Measurements from ENCODE around the gene ZNF629. TPM values are rescaled to one million over a fixed set of nuclear protein-coding genes. Genes with fewer than 3 reads are reported as not detected.

Gene ZNF629
- total RNA-seq, 1 donor from 2014 or later = 22.8 TPM

DNA sequence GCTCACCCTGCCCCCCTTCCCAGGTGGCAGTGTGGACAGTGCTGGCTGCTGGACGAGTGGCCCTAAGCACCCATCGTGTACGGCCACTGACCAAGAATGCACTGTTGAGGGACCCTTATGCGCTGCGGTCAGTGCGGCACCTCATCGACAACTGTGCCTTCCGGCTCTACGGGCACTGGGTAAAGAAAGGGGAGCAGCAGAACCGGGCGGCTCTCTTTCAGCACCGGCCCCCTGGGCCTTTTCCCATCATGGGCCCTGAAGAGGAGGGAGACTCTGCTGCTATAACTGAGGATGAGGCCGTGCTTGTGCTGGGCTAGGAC lies 30.3 kb downstream of the ZNF629 start:
- Histone ChIP-seq H3K4me3 (ENCODE audit: low read depth, low read length) (no peak overlapping the region), H3K27me3 (ENCODE audit: control insufficient read depth, insufficient read depth, low read length) (no peaks in the 10 kb centered on the region), H3K36me3 (ENCODE audit: control insufficient read depth, insufficient read depth, low read length) (peaks cover 3% of the 10 kb centered on the region)
- TF ChIP-seq, protein P1, sequence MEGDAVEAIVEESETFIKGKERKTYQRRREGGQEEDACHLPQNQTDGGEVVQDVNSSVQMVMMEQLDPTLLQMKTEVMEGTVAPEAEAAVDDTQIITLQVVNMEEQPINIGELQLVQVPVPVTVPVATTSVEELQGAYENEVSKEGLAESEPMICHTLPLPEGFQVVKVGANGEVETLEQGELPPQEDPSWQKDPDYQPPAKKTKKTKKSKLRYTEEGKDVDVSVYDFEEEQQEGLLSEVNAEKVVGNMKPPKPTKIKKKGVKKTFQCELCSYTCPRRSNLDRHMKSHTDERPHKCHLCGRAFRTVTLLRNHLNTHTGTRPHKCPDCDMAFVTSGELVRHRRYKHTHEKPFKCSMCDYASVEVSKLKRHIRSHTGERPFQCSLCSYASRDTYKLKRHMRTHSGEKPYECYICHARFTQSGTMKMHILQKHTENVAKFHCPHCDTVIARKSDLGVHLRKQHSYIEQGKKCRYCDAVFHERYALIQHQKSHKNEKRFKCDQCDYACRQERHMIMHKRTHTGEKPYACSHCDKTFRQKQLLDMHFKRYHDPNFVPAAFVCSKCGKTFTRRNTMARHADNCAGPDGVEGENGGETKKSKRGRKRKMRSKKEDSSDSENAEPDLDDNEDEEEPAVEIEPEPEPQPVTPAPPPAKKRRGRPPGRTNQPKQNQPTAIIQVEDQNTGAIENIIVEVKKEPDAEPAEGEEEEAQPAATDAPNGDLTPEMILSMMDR (IDR thresholded peaks at IDR 0.05; ENCODE audit: insufficient read depth, low read length, poor library complexity, severe bottlenecking) = no peak
- DNase-seq (ENCODE audit: low read depth) = no peak

DNA sequence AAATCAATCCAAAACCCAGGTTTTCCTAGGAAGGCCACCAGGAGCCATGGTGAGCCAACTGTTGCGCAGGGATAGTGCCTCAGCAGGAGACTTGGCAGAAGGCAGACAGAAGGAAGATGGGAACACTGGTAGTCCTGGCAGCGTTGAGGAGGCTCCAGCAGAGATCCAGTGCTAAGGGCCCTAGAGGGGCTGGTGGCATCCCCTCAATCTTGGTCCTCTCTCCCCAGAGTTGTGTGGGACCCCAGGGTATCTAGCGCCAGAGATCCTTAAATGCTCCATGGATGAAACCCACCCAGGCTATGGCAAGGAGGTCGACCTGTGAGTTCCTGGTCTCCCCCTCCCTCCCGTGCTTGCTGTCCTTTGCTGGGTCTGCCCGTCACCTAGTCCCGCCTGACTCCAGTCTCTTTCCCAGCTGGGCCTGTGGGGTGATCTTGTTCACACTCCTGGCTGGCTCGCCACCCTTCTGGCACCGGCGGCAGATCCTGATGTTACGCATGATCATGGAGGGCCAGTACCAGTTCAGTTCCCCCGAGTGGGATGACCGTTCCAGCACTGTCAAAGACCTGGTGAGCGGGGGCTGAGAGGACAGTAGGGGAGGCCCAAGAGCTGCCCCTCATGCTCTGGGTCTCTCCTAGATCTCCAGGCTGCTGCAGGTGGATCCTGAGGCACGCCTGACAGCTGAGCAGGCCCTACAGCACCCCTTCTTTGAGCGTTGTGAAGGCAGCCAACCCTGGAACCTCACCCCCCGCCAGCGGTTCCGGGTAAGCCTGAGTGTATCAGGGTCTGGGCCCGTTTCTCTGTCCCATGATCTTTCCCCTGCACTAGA lies 30.8 kb downstream of the ZNF629 start:
- TF ChIP-seq, protein P1 (IDR thresholded peaks at IDR 0.05; ENCODE audit: insufficient read depth, low read length, poor library complexity, severe bottlenecking) = no peak
- DNase-seq (ENCODE audit: low read depth) = no peak
- no peak overlapping the region for H3K4me3 ChIP-seq (ENCODE audit: low read depth, low read length)
- H3K27me3 ChIP-seq (ENCODE audit: control insufficient read depth, insufficient read depth, low read length) = no peaks in the 10 kb centered on the region
- peaks cover 3% of the 10 kb centered on the region for H3K36me3 ChIP-seq (ENCODE audit: control insufficient read depth, insufficient read depth, low read length)

DNA sequence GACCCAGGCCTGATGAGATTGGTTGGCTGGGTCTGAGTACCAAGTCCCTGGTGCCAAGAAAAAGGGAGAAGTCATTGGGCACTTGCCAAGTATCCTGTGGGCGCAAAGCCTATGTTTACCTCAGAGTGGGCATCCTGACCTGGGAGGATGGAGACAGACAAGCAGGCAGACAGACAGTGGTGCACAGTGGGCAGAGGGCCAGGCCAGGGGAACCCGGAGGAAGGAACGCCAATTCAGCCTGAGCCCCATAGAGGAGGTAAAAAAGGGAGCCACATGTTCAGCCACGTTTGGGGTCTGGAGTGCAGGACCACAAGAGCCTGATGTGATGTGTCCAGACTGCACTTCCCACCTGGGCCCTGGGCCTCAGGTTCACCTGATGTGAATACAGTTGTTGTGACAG lies 33.4 kb downstream of the ZNF629 start:
- H3K36me3 ChIP-seq (ENCODE audit: control insufficient read depth, insufficient read depth, low read length) = peaks cover 2% of the 10 kb centered on the region
- no peaks in the 10 kb centered on the region for H3K27me3 ChIP-seq (ENCODE audit: control insufficient read depth, insufficient read depth, low read length)
- TF ChIP-seq, protein P1 (IDR thresholded peaks at IDR 0.05; ENCODE audit: insufficient read depth, low read length, poor library complexity, severe bottlenecking) = no peak

DNA sequence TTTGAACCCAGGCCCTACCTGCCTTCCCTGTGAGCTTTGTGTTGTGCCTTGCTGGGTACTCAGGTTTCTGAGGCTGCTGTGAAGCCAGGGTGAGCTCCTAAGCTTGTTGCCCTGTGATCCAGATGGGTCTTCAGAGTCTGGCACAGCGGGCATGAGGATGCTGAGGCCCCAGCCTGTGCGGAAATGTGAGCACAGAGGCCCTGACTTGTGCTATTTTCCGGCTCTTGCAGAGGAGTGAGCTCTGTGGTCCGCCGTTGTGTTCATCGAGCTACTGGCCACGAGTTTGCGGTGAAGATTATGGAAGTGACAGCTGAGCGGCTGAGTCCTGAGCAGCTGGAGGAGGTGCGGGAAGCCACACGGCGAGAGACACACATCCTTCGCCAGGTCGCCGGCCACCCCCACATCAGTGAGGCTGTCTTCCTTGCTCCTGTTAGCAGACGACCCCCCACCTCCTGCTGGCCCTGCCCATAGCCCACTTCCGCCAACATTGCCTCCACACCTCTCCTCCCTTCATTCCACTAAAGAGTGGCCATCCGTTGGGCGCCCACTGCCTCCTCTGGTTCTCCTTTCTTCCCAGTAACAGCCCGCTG lies 36.0 kb downstream of the ZNF629 start:
- Histone ChIP-seq H3K4me3 (ENCODE audit: low read depth, low read length) (no peak overlapping the region), H3K27me3 (ENCODE audit: control insufficient read depth, insufficient read depth, low read length) (no peaks in the 10 kb centered on the region), H3K36me3 (ENCODE audit: control insufficient read depth, insufficient read depth, low read length) (no peaks in the 10 kb centered on the region)
- DNase-seq (ENCODE audit: low read depth) = no peak
- TF ChIP-seq, protein P1 (IDR thresholded peaks at IDR 0.05; ENCODE audit: insufficient read depth, low read length, poor library complexity, severe bottlenecking) = no peak

More for the DNA sequence above, 33.4 kb downstream of the ZNF629 start:
- DNase-seq (ENCODE audit: low read depth) = no peak
- H3K4me3 ChIP-seq (ENCODE audit: low read depth, low read length) = no peak overlapping the region

DNA sequence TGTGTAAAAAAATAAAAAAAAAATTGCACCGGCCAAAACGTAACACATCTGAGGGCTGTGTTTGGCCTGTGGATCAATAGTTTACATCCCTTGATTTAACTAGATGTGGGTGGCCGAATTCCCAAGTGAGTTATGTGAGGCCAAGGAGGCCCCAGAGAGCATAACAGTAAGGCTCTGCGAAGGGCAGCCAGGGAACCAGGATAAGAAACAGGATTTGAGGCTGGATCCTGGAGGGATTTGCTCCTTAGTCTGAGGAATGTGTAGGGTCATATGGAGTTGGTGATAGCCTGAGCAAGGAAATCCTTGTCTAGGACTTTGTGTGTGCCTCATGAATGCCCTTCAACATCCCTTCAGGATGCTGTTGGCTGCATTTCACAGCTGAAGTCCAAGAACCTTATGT lies 36.8 kb downstream of the ZNF629 start:
- H3K4me3 ChIP-seq (ENCODE audit: low read depth, low read length) = no peak overlapping the region
- no peak for DNase-seq (ENCODE audit: low read depth)
- no peaks in the 10 kb centered on the region for H3K36me3 ChIP-seq (ENCODE audit: control insufficient read depth, insufficient read depth, low read length)
- no peaks in the 10 kb centered on the region for H3K27me3 ChIP-seq (ENCODE audit: control insufficient read depth, insufficient read depth, low read length)
- TF ChIP-seq, protein P1 (IDR thresholded peaks at IDR 0.05; ENCODE audit: insufficient read depth, low read length, poor library complexity, severe bottlenecking) = no peak
